BE2C (cell line): Measurements from ENCODE around the gene CAMKMT.

Experiments used
- DNase-seq: peaks from one replicate; pipeline ENCODE4 v3.0.0-alpha.2; 2020
- H3K27me3 ChIP-seq: fragments of 250-450 bp; sonication (Bioruptor Pico); 2 replicates; pipeline ENCODE4 v1.5.1; 2020; ENCODE audit warnings: mild to moderate bottlenecking
- H3K36me3 ChIP-seq: fragments of 250-450 bp; sonication (Bioruptor Pico); 2 replicates; pipeline ENCODE4 v1.5.1; 2020; ENCODE audit warnings: mild to moderate bottlenecking
- H3K4me1 ChIP-seq: fragments of 250-450 bp; sonication (Bioruptor Pico); 2 replicates; pipeline ENCODE4 v1.5.1; 2020
- H3K4me3 ChIP-seq: 2 replicates; pipeline ENCODE4 v1.5.1; 2011; ENCODE audit warnings: low read depth, low read length
- H3K9me3 ChIP-seq: fragments of 250-450 bp; sonication (Bioruptor Pico); 2 replicates; pipeline ENCODE4 v1.5.1; 2020
- TF ChIP-seq, protein P1 (sequence below): IDR thresholded peaks from 2 replicates; pipeline ENCODE4 v1.5.1; 2012; ENCODE audit warnings: mild to moderate bottlenecking, low read depth, low read length

CAMKMT gene

DNA sequence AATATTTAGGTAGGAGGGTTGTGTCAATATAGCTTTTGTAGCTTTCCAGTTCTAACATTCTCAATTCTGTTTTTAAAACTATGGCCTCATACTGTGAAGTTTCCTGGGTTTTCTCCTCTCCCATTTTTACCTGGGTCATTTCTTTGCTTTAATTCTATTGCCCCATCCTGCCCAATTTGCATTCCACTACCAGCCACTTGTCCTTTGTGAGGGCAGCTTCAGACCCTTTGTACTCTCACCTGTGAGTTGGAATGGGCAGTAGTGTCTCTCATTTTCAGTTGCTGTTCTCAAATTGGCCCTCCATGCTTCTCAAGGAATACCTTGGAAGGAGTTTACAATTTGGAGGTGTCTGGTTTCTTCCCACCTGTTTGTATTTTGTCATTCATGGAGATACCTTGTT is 108.4 kb downstream of the CAMKMT start:
- TF ChIP-seq, protein P1, sequence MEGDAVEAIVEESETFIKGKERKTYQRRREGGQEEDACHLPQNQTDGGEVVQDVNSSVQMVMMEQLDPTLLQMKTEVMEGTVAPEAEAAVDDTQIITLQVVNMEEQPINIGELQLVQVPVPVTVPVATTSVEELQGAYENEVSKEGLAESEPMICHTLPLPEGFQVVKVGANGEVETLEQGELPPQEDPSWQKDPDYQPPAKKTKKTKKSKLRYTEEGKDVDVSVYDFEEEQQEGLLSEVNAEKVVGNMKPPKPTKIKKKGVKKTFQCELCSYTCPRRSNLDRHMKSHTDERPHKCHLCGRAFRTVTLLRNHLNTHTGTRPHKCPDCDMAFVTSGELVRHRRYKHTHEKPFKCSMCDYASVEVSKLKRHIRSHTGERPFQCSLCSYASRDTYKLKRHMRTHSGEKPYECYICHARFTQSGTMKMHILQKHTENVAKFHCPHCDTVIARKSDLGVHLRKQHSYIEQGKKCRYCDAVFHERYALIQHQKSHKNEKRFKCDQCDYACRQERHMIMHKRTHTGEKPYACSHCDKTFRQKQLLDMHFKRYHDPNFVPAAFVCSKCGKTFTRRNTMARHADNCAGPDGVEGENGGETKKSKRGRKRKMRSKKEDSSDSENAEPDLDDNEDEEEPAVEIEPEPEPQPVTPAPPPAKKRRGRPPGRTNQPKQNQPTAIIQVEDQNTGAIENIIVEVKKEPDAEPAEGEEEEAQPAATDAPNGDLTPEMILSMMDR, result no peak
- Histone ChIP-seq H3K4me3 (no peak overlapping the region), H3K36me3 (no peaks in the 10 kb centered on the region), H3K4me1 (no peaks in the 10 kb centered on the region), H3K9me3 (no peaks in the 10 kb centered on the region), H3K27me3 (no peaks in the 10 kb centered on the region)
- DNase-seq, result no peak

DNA sequence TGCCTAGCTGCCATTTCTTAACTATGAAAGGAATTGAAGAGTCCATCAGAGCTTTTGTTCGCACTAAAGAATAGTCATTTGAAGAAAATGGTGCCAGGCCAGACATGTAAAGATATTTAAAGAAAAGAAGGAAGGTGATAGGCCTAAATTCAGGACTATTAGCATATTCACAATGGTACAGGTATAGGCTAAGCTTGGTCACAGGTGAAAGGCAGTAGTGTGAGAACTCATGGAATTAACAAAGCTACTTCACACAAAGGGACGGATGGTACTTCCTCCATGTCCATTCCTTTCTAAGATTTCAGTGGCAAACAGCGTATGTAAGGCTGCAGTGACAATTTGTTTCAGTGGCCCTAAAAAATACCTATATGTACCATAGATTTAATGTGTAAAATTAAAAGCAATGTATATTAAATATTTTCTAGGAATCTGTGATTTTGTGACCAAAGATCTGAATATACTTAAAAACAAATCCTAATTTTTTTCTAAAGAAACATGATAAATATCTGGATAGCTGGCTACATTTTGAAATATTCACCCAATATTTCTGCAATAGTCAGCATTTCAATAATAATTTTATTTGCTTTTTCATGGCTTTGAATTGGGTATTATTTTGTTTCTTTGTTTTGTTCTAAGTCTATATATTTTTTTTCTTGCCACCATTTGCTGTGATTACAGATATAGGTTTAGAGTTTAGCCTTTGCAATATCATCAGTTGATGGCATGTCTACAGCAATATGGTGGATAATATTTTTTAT is 116.1 kb downstream of the CAMKMT start:
- no peak for DNase-seq
- Histone ChIP-seq H3K36me3 (no peaks in the 10 kb centered on the region), H3K4me1 (peaks cover 4% of the 10 kb centered on the region), H3K9me3 (no peaks in the 10 kb centered on the region), H3K27me3 (no peaks in the 10 kb centered on the region), H3K4me3 (no peak overlapping the region)
- TF ChIP-seq, protein P1, result no peak

DNA sequence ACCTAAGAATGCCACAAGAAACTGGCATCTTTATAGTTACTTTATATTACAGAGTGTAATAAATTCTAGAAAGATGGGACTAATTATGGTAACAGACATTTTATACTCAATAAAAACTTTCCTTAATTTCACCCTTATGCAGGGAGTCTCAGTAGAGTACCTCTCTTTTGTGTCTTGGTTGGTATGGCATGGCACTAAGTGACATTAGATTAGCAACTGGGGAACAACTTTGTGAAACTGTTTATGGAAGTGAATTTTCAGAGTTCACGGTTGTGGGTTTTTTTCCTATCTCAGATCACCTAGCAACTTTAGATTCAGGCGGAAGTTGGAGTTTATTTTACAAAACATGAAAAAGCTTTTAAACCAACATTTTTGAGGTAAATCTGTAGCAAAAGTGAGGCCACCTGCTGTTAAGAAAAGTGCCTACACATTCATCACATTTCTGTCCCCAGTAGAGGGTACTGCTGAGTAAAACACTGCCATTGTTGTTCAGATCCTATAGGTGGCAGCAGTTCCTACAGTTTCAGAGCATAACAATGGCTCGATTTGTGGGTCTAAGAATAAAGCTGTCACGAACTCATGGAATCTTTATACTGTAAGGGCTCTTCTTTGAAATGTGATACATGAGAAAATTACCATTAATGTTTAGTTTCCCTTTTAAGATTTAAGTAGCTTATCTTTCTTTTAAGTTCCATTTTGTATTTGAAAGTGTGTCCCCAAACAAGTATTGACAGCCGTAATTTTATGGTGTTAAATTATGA is 117.6 kb downstream of the CAMKMT start:
- H3K9me3 ChIP-seq, result no peaks in the 10 kb centered on the region
- no peaks in the 10 kb centered on the region for H3K27me3 ChIP-seq
- H3K36me3 ChIP-seq, result no peaks in the 10 kb centered on the region
- no peak overlapping the region for H3K4me3 ChIP-seq
- peak; percentile 49 for DNase-seq
- H3K4me1 ChIP-seq, result peaks cover 8% of the 10 kb centered on the region
- TF ChIP-seq, protein P1, result peak; percentile 100

DNA sequence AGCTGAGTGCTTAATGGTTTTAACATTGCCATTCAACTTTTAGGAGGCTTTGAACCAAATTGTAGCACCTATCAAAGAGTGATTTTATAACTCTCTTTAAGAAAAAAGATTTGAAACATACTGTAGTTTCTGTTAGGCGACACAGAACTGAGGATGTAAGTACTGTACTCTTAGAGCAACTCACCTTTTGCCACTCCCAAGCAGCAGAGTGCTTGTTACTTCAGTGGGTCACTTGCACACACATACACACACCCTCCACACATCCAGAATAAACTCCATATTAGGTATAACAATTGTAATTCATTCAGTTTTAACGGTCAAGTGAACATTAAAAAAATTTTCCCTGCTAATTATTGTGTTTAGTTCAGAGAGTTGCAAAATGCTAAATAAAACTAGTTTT is 118.3 kb downstream of the CAMKMT start:
- no peak for DNase-seq
- Histone ChIP-seq H3K9me3 (no peaks in the 10 kb centered on the region), H3K4me3 (no peak overlapping the region), H3K27me3 (no peaks in the 10 kb centered on the region), H3K4me1 (peaks cover 8% of the 10 kb centered on the region), H3K36me3 (no peaks in the 10 kb centered on the region)
- TF ChIP-seq, protein P1, result no peak

DNA sequence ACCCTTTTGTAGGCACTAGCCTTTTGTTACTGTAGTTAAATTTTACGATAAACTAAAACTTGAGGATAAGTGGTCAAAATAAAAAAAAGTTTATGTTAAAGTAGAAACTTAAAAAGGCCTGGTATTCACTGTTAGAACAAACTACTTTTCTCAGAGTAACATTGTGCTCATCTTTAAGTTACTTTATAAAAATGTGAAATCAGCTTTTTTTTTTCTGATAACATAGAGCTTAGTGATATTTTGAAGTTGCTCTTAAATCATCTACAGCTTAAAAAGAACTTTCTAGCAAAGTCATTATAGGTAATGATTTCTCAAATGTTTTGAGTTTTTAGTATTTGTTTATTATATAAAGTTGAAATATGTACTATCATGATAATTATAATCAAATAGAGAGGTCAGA is 125.3 kb downstream of the CAMKMT start:
- Histone ChIP-seq H3K4me3 (no peak overlapping the region), H3K36me3 (no peaks in the 10 kb centered on the region), H3K4me1 (peaks cover 12% of the 10 kb centered on the region; the same call in 1 of the 2 replicates), H3K9me3 (no peaks in the 10 kb centered on the region), H3K27me3 (no peaks in the 10 kb centered on the region)
- DNase-seq, result no peak
- TF ChIP-seq, protein P1, result no peak

DNA sequence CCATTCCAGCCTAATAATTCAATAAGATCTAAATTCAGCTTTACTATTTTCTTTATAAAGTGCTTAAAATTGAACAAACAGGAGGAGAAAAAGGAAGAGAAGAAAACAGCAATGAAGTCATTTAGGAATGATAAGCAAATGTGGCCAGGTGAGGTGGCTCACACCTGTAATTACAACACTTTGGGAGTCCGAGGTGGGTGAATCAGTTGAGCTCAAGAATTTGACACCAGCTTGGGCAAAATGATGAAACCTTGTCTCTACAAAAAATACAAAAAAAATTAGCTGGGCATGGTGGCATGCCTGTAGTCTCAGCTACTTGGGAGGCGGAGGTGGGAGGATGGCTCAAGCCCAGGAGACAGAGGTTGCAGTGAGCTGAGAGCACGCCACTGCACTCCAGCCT is 129.0 kb downstream of the CAMKMT start:
- Histone ChIP-seq H3K4me1 (0 out of 2 replicates have a peak, but pooled peaks cover 7% of the 10 kb centered on the region), H3K27me3 (no peaks in the 10 kb centered on the region), H3K4me3 (no peak overlapping the region), H3K36me3 (no peaks in the 10 kb centered on the region), H3K9me3 (no peaks in the 10 kb centered on the region)
- DNase-seq, result no peak
- TF ChIP-seq, protein P1, result no peak
